DMS79 (cell line): ENCODE data around the gene C1S.
"Not testable (repeated sequence)": the region's sequence is repeated elsewhere in the genome, so short reads cannot be mapped to it uniquely, and the experiment has no call there.

ENCODE experiments used
- DNase-seq: peaks from one replicate; lab custom pipeline; 2025; lab: John Stamatoyannopoulos, UW

Gene C1S

GRCh38 chr12:7046383-7047105 lies 14.0 kb upstream of the C1S start:
- no peak for DNase-seq

- no peak for DNase-seq
Observed at GRCh38 chr12:7047306-7047705, 13.2 kb upstream of the C1S start.

- DNase-seq = not testable (repeated sequence)
Observed at GRCh38 chr12:7049445-7049951, 11.0 kb upstream of the C1S start.

- not testable (repeated sequence) for DNase-seq
Observed at GRCh38 chr12:7049973-7050372, 10.5 kb upstream of the C1S start.

- DNase-seq = no peak
Observed at GRCh38 chr12:7054925-7055324, 5.6 kb upstream of the C1S start.

- DNase-seq = not testable (repeated sequence)
Observed at GRCh38 chr12:7055736-7056135, 4.8 kb upstream of the C1S start.

GRCh38 chr12:7058163-7058845 lies 2.2 kb upstream of the C1S start:
- no peak for DNase-seq

GRCh38 chr12:7058850-7059395 lies 1.6 kb upstream of the C1S start:
- no peak for DNase-seq

GRCh38 chr12:7059780-7060179 lies 738 bp upstream of the C1S start:
- DNase-seq = no peak

GRCh38 chr12:7061138-7061537 lies 620 bp downstream of the C1S start:
- DNase-seq = no peak

- no peak for DNase-seq
Observed at GRCh38 chr12:7061596-7061995, 1.1 kb downstream of the C1S start.

- no peak for DNase-seq
Observed at GRCh38 chr12:7064516-7064915, 4.0 kb downstream of the C1S start.

- no peak for DNase-seq
Observed at GRCh38 chr12:7065073-7065623, 4.6 kb downstream of the C1S start.

- DNase-seq = no peak
Observed at GRCh38 chr12:7066596-7066995, 6.1 kb downstream of the C1S start.

- no peak for DNase-seq
Observed at GRCh38 chr12:7067096-7067495, 6.6 kb downstream of the C1S start.

- DNase-seq = no peak
Observed at GRCh38 chr12:7068240-7068993, 7.9 kb downstream of the C1S start.

- DNase-seq = no peak
Observed at GRCh38 chr12:7068994-7069346, 8.5 kb downstream of the C1S start.

GRCh38 chr12:7069386-7069785 lies 8.9 kb downstream of the C1S start:
- DNase-seq = no peak

- no peak for DNase-seq
Observed at GRCh38 chr12:7072035-7072434, 11.5 kb downstream of the C1S start.

GRCh38 chr12:7072554-7072953 lies 12.0 kb downstream of the C1S start:
- DNase-seq = no peak

GRCh38 chr12:7073946-7074345 lies 13.4 kb downstream of the C1S start:
- no peak for DNase-seq

- no peak for DNase-seq
Observed at GRCh38 chr12:7075518-7075917, 15.0 kb downstream of the C1S start.
